Stimulated activated CD8-positive, alpha-beta memory T cell treated with anti-CD3 and anti-CD28 coated beads, Interleukin-2, amount 100 ng/mL, for 48 hours (primary cell): Measurements from ENCODE around the gene SLC25A1.
A peak's percentile ranks its signal among the peaks of the same experiment; 100 is the strongest.
"Not testable (repeated sequence)": the region's sequence is repeated elsewhere in the genome, so short reads cannot be mapped to it uniquely, and the experiment has no call there.

Experiments
- DNase-seq, 2 donors: peaks; one replicate each; pipeline ENCODE4 v3.0.0-alpha.2; 2020; ENCODE audit warnings: low read depth in 2 of 2

Gene SLC25A1

GRCh38 chr22:19166421-19166820, 12.1 kb downstream of the SLC25A1 start:
- DNase-seq = no peak

- no peak for DNase-seq
Measured at GRCh38 chr22:19164425-19164824, 14.1 kb downstream of the SLC25A1 start.

GRCh38 chr22:19158649-19159048, 19.9 kb downstream of the SLC25A1 start:
- not testable (repeated sequence) for DNase-seq

- DNase-seq = not testable (repeated sequence)
Measured at GRCh38 chr22:19156109-19156508, 22.4 kb downstream of the SLC25A1 start.

GRCh38 chr22:19152942-19153883, 25.3 kb downstream of the SLC25A1 start:
- no peak for DNase-seq

GRCh38 chr22:19151329-19152191, 27.0 kb downstream of the SLC25A1 start:
- DNase-seq = no peak

- no peak for DNase-seq
Measured at GRCh38 chr22:19150482-19151328, 27.8 kb downstream of the SLC25A1 start.

GRCh38 chr22:19149991-19150390, 28.5 kb downstream of the SLC25A1 start, which contains the start of gene GSC2:
Gene GSC2 (minus strand): TSS chr22:19150292. CDS start chr22:19150283, 9 bp downstream.
- DNase-seq = no peak

- DNase-seq = no peak
Measured at GRCh38 chr22:19149047-19149883, 29.3 kb downstream of the SLC25A1 start.

- no peak for DNase-seq
Measured at GRCh38 chr22:19148417-19149046, 30.0 kb downstream of the SLC25A1 start.

GRCh38 chr22:19147195-19147780, 31.2 kb downstream of the SLC25A1 start:
- no peak for DNase-seq

- DNase-seq = no peak
Measured at GRCh38 chr22:19146215-19146968, 32.1 kb downstream of the SLC25A1 start.

GRCh38 chr22:19143967-19144400, 34.6 kb downstream of the SLC25A1 start:
- peak; percentile 14 to 20 for DNase-seq

- no peak for DNase-seq
Measured at GRCh38 chr22:19143212-19143611, 35.3 kb downstream of the SLC25A1 start.

- DNase-seq = no peak
Measured at GRCh38 chr22:19142394-19142793, 36.1 kb downstream of the SLC25A1 start.

- no peak for DNase-seq
Measured at GRCh38 chr22:19139974-19140373, 38.6 kb downstream of the SLC25A1 start.

- DNase-seq = no peak
Measured at GRCh38 chr22:19139001-19139356, 39.6 kb downstream of the SLC25A1 start.

GRCh38 chr22:19138217-19139000, 40.1 kb downstream of the SLC25A1 start:
- DNase-seq = no peak
